ENCODE measurements around the gene ATAD3A. TPM values are rescaled to one million over a fixed set of nuclear protein-coding genes. Genes with fewer than 3 reads are reported as not detected.
"Not testable (repeated sequence)": the region's sequence is repeated elsewhere in the genome, so short reads cannot be mapped to it uniquely, and the experiment has no call there.

The ATAD3A gene
- total RNA-seq, 4 donors from 2014 or later, result 14.6 to 34.4 (median 20.4) TPM

DNA sequence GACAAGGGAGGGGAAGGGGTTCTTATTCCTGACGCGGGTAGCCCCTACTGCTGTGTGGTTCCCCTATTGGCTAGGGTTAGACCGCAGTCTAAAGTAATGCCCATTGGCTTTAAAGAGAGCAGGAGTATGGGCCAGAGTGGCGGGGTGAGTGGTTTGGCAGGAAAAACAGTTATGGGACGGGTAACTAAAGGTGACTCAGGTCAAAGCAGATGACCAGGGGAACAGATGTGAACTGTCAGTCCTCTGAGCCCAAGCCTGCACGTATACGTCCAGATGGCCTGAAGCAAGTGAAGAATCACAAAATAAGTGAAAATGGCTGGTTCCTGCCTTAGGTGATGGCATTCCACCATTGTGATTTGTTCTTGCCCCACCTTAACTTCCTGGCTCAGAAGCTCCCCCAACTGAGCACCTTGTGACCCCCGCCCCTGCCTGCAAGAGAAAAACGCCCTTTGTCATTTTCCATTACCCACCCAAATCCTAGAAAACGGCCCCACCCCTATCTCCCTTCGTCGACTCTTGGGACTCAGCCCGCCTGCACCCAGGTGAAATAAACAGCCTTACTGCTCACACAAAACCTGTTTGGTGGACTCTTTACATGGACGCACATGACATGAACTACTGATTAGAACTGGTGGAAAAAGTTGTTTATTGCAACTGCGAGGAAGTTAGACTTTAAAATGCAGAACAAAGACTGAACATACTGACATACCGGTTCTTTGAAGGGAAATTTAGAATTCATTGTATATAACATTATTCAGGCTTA, 41.2 kb upstream of the ATAD3A start:
- intact Hi-C loops (cut with DNase I; ENCODE audit: low total_unique reads), result no loop called here
- Histone ChIP-seq H3K27ac (peak overlapping the region; percentile 80 to 88 (median 88)), H3K4me3 (peak overlapping the region; percentile 64 to 77 (median 71)), H3K9me3 (no peaks in the 10 kb centered on the region), H3K36me3 (no peaks in the 10 kb centered on the region), H3K27me3 (no peaks in the 10 kb centered on the region), H3K4me1 (peaks cover 15 to 24% (median 19%) of the 10 kb centered on the region in 4 donors)
- DNase-seq, result peak; percentile 44
- in situ Hi-C loops (cut with MboI; ENCODE audit: low pct_ligation_motif_present in 1 of 4, low pct_unique_long_range_greater_than_20kb in 1 of 4, low sequenced_read_pairs in 3 of 4), result no loop called here
- WGBS, 2 donors (ENCODE audit: low coverage in 1 of 2), result 6 to 16% methylated on average over 6 to 16 of the region's 16 CpGs
- no peak for TF ChIP-seq EP300 (IDR thresholded peaks at IDR 0.05; ENCODE audit: low read depth)
- TF ChIP-seq, protein P1, sequence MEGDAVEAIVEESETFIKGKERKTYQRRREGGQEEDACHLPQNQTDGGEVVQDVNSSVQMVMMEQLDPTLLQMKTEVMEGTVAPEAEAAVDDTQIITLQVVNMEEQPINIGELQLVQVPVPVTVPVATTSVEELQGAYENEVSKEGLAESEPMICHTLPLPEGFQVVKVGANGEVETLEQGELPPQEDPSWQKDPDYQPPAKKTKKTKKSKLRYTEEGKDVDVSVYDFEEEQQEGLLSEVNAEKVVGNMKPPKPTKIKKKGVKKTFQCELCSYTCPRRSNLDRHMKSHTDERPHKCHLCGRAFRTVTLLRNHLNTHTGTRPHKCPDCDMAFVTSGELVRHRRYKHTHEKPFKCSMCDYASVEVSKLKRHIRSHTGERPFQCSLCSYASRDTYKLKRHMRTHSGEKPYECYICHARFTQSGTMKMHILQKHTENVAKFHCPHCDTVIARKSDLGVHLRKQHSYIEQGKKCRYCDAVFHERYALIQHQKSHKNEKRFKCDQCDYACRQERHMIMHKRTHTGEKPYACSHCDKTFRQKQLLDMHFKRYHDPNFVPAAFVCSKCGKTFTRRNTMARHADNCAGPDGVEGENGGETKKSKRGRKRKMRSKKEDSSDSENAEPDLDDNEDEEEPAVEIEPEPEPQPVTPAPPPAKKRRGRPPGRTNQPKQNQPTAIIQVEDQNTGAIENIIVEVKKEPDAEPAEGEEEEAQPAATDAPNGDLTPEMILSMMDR (IDR thresholded peaks at IDR 0.05), result no peak
- no peak for TF ChIP-seq POLR2A (IDR thresholded peaks at IDR 0.05)
- no peak for TF ChIP-seq POLR2AphosphoS5 (IDR thresholded peaks at IDR 0.05)

GRCh38 chr1:1471389-1472052, 40.4 kb upstream of the ATAD3A start, which contains the start of gene ATAD3B:
Gene ATAD3B, plus strand, starts transcription at chr1:1471765. Its CDS starts 120 bp downstream, at chr1:1471885.
- peak within 1 kb of the TSS; percentile 80 to 88 (median 88) for H3K27ac ChIP-seq
- WGBS, 2 donors (ENCODE audit: low coverage in 1 of 2), result 0% methylated on average over 29 of the region's 87 CpGs; no CpG with 5 or more reads in 1 of the 2 donors
- H3K4me3 ChIP-seq, result peak within 1 kb of the TSS; percentile 64 to 77 (median 71)
- no peaks in the 10 kb centered on the region for H3K27me3 ChIP-seq
- no peaks in the 10 kb centered on the region for H3K36me3 ChIP-seq
- intact Hi-C loops (cut with DNase I; ENCODE audit: low total_unique reads), result no loop called here
- no peaks in the 10 kb centered on the region for H3K9me3 ChIP-seq
- TF ChIP-seq POLR2A (IDR thresholded peaks at IDR 0.05) (peak; percentile 52), POLR2AphosphoS5 (IDR thresholded peaks at IDR 0.05) (peak; percentile 73 to 89 (median 83)), EP300 (IDR thresholded peaks at IDR 0.05; ENCODE audit: low read depth) (no peak)
- TF ChIP-seq, protein P1 (IDR thresholded peaks at IDR 0.05), result no peak
- in situ Hi-C loops (cut with MboI; ENCODE audit: low pct_ligation_motif_present in 1 of 4, low pct_unique_long_range_greater_than_20kb in 1 of 4, low sequenced_read_pairs in 3 of 4), result no loop called here
- peak; percentile 97 for DNase-seq
- peaks cover 15 to 24% (median 19%) of the 10 kb centered on the region in 4 donors for H3K4me1 ChIP-seq

- H3K9me3 ChIP-seq; H3K36me3 ChIP-seq; H3K27me3 ChIP-seq; DNase-seq; in situ Hi-C loops (cut with MboI; ENCODE audit: low pct_ligation_motif_present in 1 of 4, low pct_unique_long_range_greater_than_20kb in 1 of 4, low sequenced_read_pairs in 3 of 4); intact Hi-C loops (cut with DNase I; ENCODE audit: low total_unique reads): not testable (repeated sequence)
- H3K4me1 ChIP-seq, result peaks cover 15 to 24% (median 19%) of the 10 kb centered on the region in 4 donors
- peak overlapping the region; percentile 64 to 77 (median 71) for H3K4me3 ChIP-seq
- peak overlapping the region; percentile 80 to 88 (median 88) for H3K27ac ChIP-seq
- WGBS, 2 donors (ENCODE audit: low coverage in 1 of 2), result 11% methylated on average over 12 of the region's 65 CpGs; no CpG with 5 or more reads in 1 of the 2 donors
These were observed 39.7 kb upstream of the ATAD3A start for GRCh38 chr1:1472053-1472876.

GRCh38 chr1:1476011-1476410, 36.0 kb upstream of the ATAD3A start:
- H3K27ac ChIP-seq; H3K27me3 ChIP-seq; H3K9me3 ChIP-seq; in situ Hi-C loops (cut with MboI; ENCODE audit: low pct_ligation_motif_present in 1 of 4, low pct_unique_long_range_greater_than_20kb in 1 of 4, low sequenced_read_pairs in 3 of 4); H3K4me3 ChIP-seq; intact Hi-C loops (cut with DNase I; ENCODE audit: low total_unique reads); DNase-seq: not testable (repeated sequence)
- H3K4me1 ChIP-seq, result peaks cover 9 to 18% (median 14%) of the 10 kb centered on the region in 4 donors
- H3K36me3 ChIP-seq, result peaks cover 0 to 15% (median 3%) of the 10 kb centered on the region in 4 donors
- WGBS, 2 donors (ENCODE audit: low coverage in 1 of 2), result 83% methylated on average over 15 of the region's 17 CpGs; no CpG with 5 or more reads in 1 of the 2 donors
